ENCODE data around the gene PRKACG.

Gene PRKACG

GRCh38 chr9:68973619-68974018 lies 40.3 kb downstream of the PRKACG start:
- in situ Hi-C loops (cut with MboI; ENCODE audit: low pct_unique_long_range_greater_than_20kb, low sequenced_read_pairs, unreplicated experiment), result no loop called here
- TF ChIP-seq CTCF (IDR thresholded peaks at IDR 0.05; ENCODE audit: extremely low read depth, insufficient read depth, missing control alignments), result no peak
- no peak for DNase-seq (ENCODE audit: low spot score)

GRCh38 chr9:68970151-68970550 lies 43.8 kb downstream of the PRKACG start:
- no peak for DNase-seq (ENCODE audit: low spot score)
- TF ChIP-seq CTCF (IDR thresholded peaks at IDR 0.05; ENCODE audit: extremely low read depth, insufficient read depth, missing control alignments), result no peak
- in situ Hi-C loops (cut with MboI; ENCODE audit: low pct_unique_long_range_greater_than_20kb, low sequenced_read_pairs, unreplicated experiment), result no loop called here

GRCh38 chr9:68969538-68969937 lies 44.4 kb downstream of the PRKACG start:
- in situ Hi-C loops (cut with MboI; ENCODE audit: low pct_unique_long_range_greater_than_20kb, low sequenced_read_pairs, unreplicated experiment), result no loop called here
- no peak for DNase-seq (ENCODE audit: low spot score)
- TF ChIP-seq CTCF (IDR thresholded peaks at IDR 0.05; ENCODE audit: extremely low read depth, insufficient read depth, missing control alignments), result no peak

DNA sequence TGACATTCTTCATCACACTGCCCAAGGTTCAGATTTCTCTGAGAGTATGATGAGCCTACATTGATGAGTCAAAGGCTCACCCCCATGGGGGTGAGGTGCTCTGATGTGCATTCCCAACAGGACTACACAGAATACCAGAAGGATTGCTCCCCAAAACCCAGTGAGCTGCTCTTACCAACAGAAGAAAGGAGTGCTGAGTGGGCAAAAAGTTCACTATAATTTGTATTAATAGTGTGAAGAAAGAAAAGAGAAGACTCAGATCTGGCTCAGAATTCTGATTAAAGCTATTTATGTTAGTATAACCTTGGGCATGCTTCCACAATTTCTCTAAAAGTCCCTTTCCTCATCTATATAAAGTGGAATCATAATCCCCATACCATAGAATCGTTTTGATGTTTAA lies 46.1 kb downstream of the PRKACG start:
- no peak for TF ChIP-seq CTCF (IDR thresholded peaks at IDR 0.05; ENCODE audit: extremely low read depth, insufficient read depth, missing control alignments)
- no peak for DNase-seq (ENCODE audit: low spot score)
- in situ Hi-C loops (cut with MboI; ENCODE audit: low pct_unique_long_range_greater_than_20kb, low sequenced_read_pairs, unreplicated experiment), result no loop called here

DNA sequence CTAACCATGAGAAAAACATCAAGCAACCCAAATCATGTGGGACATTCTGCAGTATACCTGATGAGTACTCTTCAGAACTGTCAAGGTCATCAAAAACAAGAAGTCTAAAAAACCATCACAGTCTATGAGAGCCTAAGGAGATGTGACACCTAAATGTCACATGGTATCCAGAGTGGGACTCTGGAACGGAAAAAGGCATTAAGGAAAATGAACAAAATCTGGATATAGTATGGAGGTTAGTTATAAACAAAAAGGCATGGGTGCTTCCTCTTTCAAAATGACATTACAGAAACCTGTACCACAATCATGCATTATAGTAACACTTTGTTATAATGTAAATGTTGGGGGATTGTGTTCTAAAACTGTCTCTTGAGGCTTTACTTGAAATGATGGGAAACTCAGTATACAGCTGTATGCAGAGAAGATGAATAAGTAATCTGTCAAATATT lies 47.4 kb downstream of the PRKACG start:
- TF ChIP-seq CTCF (IDR thresholded peaks at IDR 0.05; ENCODE audit: extremely low read depth, insufficient read depth, missing control alignments), result no peak
- DNase-seq (ENCODE audit: low spot score), result peak; percentile 67
- in situ Hi-C loops (cut with MboI; ENCODE audit: low pct_unique_long_range_greater_than_20kb, low sequenced_read_pairs, unreplicated experiment), result no loop called here

DNA sequence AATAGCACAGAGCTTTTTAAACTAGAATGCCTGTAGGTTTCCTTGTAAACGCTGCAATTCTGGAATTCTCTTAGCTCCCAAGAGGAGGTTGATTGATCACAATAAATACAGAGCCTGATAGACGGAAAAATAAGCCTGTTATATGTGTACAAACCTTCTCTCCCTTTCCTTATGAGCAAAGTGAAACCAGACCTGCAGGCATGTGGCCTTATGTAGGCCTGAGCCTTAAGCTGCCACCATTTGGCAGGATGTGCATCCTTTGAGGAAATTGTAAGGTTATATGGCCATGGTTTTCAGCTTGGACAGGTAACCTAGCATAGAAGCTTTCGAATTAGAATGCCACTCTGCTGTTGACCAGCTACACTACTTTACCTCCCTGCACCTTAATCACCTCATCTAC lies 49.1 kb downstream of the PRKACG start:
- no peak for TF ChIP-seq CTCF (IDR thresholded peaks at IDR 0.05; ENCODE audit: extremely low read depth, insufficient read depth, missing control alignments)
- DNase-seq (ENCODE audit: low spot score), result no peak
- in situ Hi-C loops (cut with MboI; ENCODE audit: low pct_unique_long_range_greater_than_20kb, low sequenced_read_pairs, unreplicated experiment), result no loop called here

DNA sequence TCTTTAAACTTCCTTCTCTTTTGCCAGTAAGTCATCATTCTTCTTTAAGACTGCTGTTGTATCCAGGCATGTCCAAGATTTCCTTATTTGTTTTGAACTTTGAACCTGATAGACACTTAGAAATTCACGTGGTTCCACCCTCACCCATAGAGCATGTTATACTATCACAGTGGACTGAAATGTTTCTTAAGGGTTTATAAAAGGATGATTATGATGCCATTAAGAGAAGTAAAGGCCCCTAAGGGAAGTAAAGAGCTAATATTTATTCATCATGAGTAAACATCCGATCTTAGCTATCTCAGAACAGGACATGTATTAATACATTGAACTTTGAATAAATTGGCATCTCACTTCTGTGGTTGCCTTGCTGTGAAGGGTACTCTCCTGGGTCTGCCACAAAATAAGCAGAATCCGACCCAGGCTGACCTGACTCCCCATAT lies 49.8 kb downstream of the PRKACG start:
- in situ Hi-C loops (cut with MboI; ENCODE audit: low pct_unique_long_range_greater_than_20kb, low sequenced_read_pairs, unreplicated experiment), result no loop called here
- no peak for TF ChIP-seq CTCF (IDR thresholded peaks at IDR 0.05; ENCODE audit: extremely low read depth, insufficient read depth, missing control alignments)
- no peak for DNase-seq (ENCODE audit: low spot score)
